Keratinocyte (primary cell): ENCODE results near the gene XPO4. TPM values are rescaled to one million over a fixed set of nuclear protein-coding genes. Genes with fewer than 3 reads are reported as not detected.

Experiments used
- DNase-seq: peaks from one replicate; pipeline ENCODE4 v3.0.0-alpha.2; 2011; ENCODE audit warnings: low read depth, missing footprints, low spot score
- FAIRE-seq: peaks from 2 replicates; lab custom pipeline; 2011; peaks lifted over from hg19 to GRCh38; lab: Jason Lieb, UNC
- H2AFZ ChIP-seq: 2 replicates; pipeline ENCODE4 v1.6.0; 2012; ENCODE audit warnings: low read length, control low read depth, inconsistent platforms; ENCODE audit not compliant: control insufficient read depth
- H3K27ac ChIP-seq: 2 replicates; pipeline ENCODE4 v1.5.1; 2011; ENCODE audit warnings: low read length; ENCODE audit not compliant: control insufficient read depth, insufficient read depth
- H3K27me3 ChIP-seq: 3 replicates; pipeline ENCODE4 v1.6.0; 2011; ENCODE audit warnings: low read length; ENCODE audit not compliant: control insufficient read depth, insufficient read depth; ENCODE audit errors: extremely low read depth
- H3K36me3 ChIP-seq, 2 experiments: 2 replicates in 1 of 2; 3 replicates in 1 of 2; pipeline ENCODE4 v1.5.1; 2011; ENCODE audit warnings: low read length in 2 of 2, mild to moderate bottlenecking in 1 of 2; ENCODE audit not compliant: control insufficient read depth in 2 of 2, insufficient read depth in 2 of 2; ENCODE audit errors: extremely low read depth in 1 of 2
- H3K4me1 ChIP-seq: 3 replicates; pipeline ENCODE4 v1.5.1; 2011; ENCODE audit warnings: low read length; ENCODE audit not compliant: control insufficient read depth, insufficient read depth; ENCODE audit errors: extremely low read depth
- H3K4me2 ChIP-seq: 3 replicates; pipeline ENCODE4 v1.6.0; 2011; ENCODE audit warnings: low read depth, low read length; ENCODE audit not compliant: control insufficient read depth, insufficient read depth; ENCODE audit errors: extremely low read depth
- H3K4me3 ChIP-seq, 3 experiments: fragments of 200-600 bp in 1 of 3; sonication (generic) in 1 of 3; 2 replicates in 2 of 3; 3 replicates in 1 of 3; pipeline ENCODE4 v1.5.1; 2011 to 2016; ENCODE audit warnings: low read length in 3 of 3, mild to moderate bottlenecking in 3 of 3, control low read depth in 2 of 3, inconsistent platforms in 1 of 3, low read depth in 1 of 3, mixed read lengths in 1 of 3, mixed run types in 1 of 3, moderate library complexity in 1 of 3; ENCODE audit not compliant: control insufficient read depth in 2 of 3, insufficient read depth in 2 of 3; ENCODE audit errors: extremely low read depth in 1 of 3
- H3K79me2 ChIP-seq: 2 replicates; pipeline ENCODE4 v1.6.0; 2012; ENCODE audit warnings: low read length; ENCODE audit not compliant: control insufficient read depth, insufficient read depth
- H3K9ac ChIP-seq: 3 replicates; pipeline ENCODE4 v1.6.0; 2011; ENCODE audit warnings: low read length; ENCODE audit not compliant: control insufficient read depth, insufficient read depth; ENCODE audit errors: extremely low read depth
- H3K9me1 ChIP-seq: 3 replicates; pipeline ENCODE4 v1.6.0; 2011; ENCODE audit warnings: low read length; ENCODE audit not compliant: control insufficient read depth, insufficient read depth; ENCODE audit errors: extremely low read depth
- H3K9me3 ChIP-seq: 2 replicates; pipeline ENCODE4 v1.5.1; 2012; ENCODE audit warnings: low read depth, low read length; ENCODE audit not compliant: control insufficient read depth
- H4K20me1 ChIP-seq: 3 replicates; pipeline ENCODE4 v1.6.0; 2011; ENCODE audit warnings: low read length; ENCODE audit not compliant: control insufficient read depth, insufficient read depth; ENCODE audit errors: extremely low read depth
- CTCF ChIP-seq, 3 experiments: IDR thresholded peaks in 1 of 3; conservative IDR thresholded peaks in 1 of 3; optimal IDR thresholded peaks in 1 of 3; 2 replicates in 2 of 3; 3 replicates in 1 of 3; pipeline versions ENCODE3 to v1.5.1; 2011; ENCODE audit warnings: low read length in 3 of 3, mild to moderate bottlenecking in 3 of 3, moderate library complexity in 2 of 3, control low read depth in 1 of 3, inconsistent platforms in 1 of 3; ENCODE audit not compliant: insufficient read depth in 2 of 3; ENCODE audit errors: extremely low read depth in 1 of 3
- EZH2 ChIP-seq: IDR thresholded peaks from one replicate; pipeline ENCODE4 v1.6.1; 2012; ENCODE audit warnings: inconsistent platforms, mild to moderate bottlenecking, low read length, moderate library complexity
- dilution Hi-C: fragments of 300-500 bp; cut with MboI; formaldehyde crosslinking; loops from one replicate; pipeline ENCODE4 v1.7.0; 2020; ENCODE audit warnings: low sequenced_read_pairs; ENCODE audit not compliant: extremely low pct_ligation_motif_present
- polyA plus RNA-seq, 5 experiments: library from polyadenylated mRNA; depleted of rRNA in 3 of 5; stranded (reverse) in 3 of 5; stranded (forward) in 1 of 5; unstranded in 1 of 5; fragments of >200 nt; gene quantifications; 1 replicate in 1 of 5; 2 replicates in 3 of 5; 3 replicates in 1 of 5; pipeline versions ENCODE4 v1.2.1 to v1.2.3, GENCODE V29; 2011 to 2012; ENCODE audit warnings: missing spikeins in 2 of 5, low read depth in 1 of 5, low replicate concordance in 1 of 5

XPO4 gene
- polyA plus RNA-seq, 1 donor (not counting 4 experiments of a cell fraction or from before 2014, with no cell fraction given): 16.5 TPM

GRCh38 chr13:20780317-20780716, 122.2 kb downstream of the XPO4 start:
- Histone ChIP-seq H3K36me3 (peaks cover 2 to 3% of the 10 kb centered on the region in 2 experiments), H2AFZ (no peak overlapping the region), H3K4me3 (no peak overlapping the region), H3K27me3 (no peaks in the 10 kb centered on the region), H3K4me2 (no peak overlapping the region), H3K79me2 (no peaks in the 10 kb centered on the region), H3K27ac (no peak overlapping the region), H3K4me1 (no peaks in the 10 kb centered on the region), H3K9me3 (no peaks in the 10 kb centered on the region), H3K9ac (no peak overlapping the region), H3K9me1 (no peaks in the 10 kb centered on the region), H4K20me1 (no peaks in the 10 kb centered on the region)
- FAIRE-seq (no peak), DNase-seq (no peak)
- no peak for TF ChIP-seq CTCF (optimal IDR thresholded peaks at IDR 0.05 in 1 of 3, IDR thresholded peaks at IDR 0.05 in 1 of 3, conservative IDR thresholded peaks at IDR 0.05 in 1 of 3; ENCODE audit: extremely low read depth in 1 of 3, insufficient read depth in 2 of 3, low read length in 3 of 3)
- TF ChIP-seq EZH2: no peak
- dilution Hi-C loops: no loop called here

GRCh38 chr13:20779405-20779804, 123.1 kb downstream of the XPO4 start:
- Histone ChIP-seq H3K27me3 (no peaks in the 10 kb centered on the region), H3K79me2 (no peaks in the 10 kb centered on the region), H3K9me1 (no peaks in the 10 kb centered on the region), H3K4me1 (no peaks in the 10 kb centered on the region), H3K9me3 (no peaks in the 10 kb centered on the region), H3K4me3 (no peak overlapping the region), H2AFZ (no peak overlapping the region), H3K27ac (no peak overlapping the region), H3K9ac (no peak overlapping the region), H3K4me2 (no peak overlapping the region), H3K36me3 (peaks cover 2 to 3% of the 10 kb centered on the region in 2 experiments), H4K20me1 (no peaks in the 10 kb centered on the region)
- no peak for TF ChIP-seq EZH2
- TF ChIP-seq CTCF (optimal IDR thresholded peaks at IDR 0.05 in 1 of 3, IDR thresholded peaks at IDR 0.05 in 1 of 3, conservative IDR thresholded peaks at IDR 0.05 in 1 of 3; ENCODE audit: extremely low read depth in 1 of 3, insufficient read depth in 2 of 3, low read length in 3 of 3): no peak
- DNase-seq (no peak), FAIRE-seq (no peak)
- dilution Hi-C loops: no loop called here
